Effector memory CD4-positive, alpha-beta T cell (primary cell): ENCODE results near the gene RNF121.
A peak's percentile ranks its signal among the peaks of the same experiment; 100 is the strongest.
"Not testable (repeated sequence)": the region's sequence is repeated elsewhere in the genome, so short reads cannot be mapped to it uniquely, and the experiment has no call there.

Experiments
- DNase-seq, 3 donors: peaks; one replicate each; pipeline ENCODE4 v3.0.0-alpha.2; 2020
- H3K27ac ChIP-seq: 2 replicates; pipeline ENCODE4 v1.7.0; 2013; ENCODE audit warnings: mild to moderate bottlenecking, low read length, moderate library complexity; ENCODE audit not compliant: insufficient read depth, poor library complexity, severe bottlenecking
- H3K27me3 ChIP-seq: replicated peaks from 2 replicates; pipeline ENCODE4 v1.7.0; 2013; ENCODE audit warnings: mild to moderate bottlenecking, low read length; ENCODE audit not compliant: insufficient read depth, control insufficient read depth, poor library complexity, severe bottlenecking
- H3K36me3 ChIP-seq: 2 replicates; pipeline ENCODE4 v1.7.0; 2013; ENCODE audit warnings: mild to moderate bottlenecking, low read length, moderate library complexity; ENCODE audit not compliant: control insufficient read depth, insufficient read depth
- H3K4me1 ChIP-seq: 2 replicates; pipeline ENCODE4 v1.7.0; 2013; ENCODE audit warnings: low read length, mild to moderate bottlenecking; ENCODE audit not compliant: control insufficient read depth, insufficient read depth, poor library complexity, severe bottlenecking
- H3K4me3 ChIP-seq: 2 replicates; pipeline ENCODE4 v1.7.0; 2013; ENCODE audit warnings: low read length, low read depth, mild to moderate bottlenecking; ENCODE audit not compliant: insufficient read depth, poor library complexity, severe bottlenecking
- H3K9me3 ChIP-seq: 2 replicates; pipeline ENCODE4 v1.7.0; 2013; ENCODE audit warnings: mild to moderate bottlenecking, low read length, moderate library complexity; ENCODE audit not compliant: control insufficient read depth
- total RNA-seq, 3 donors: gene quantifications; one replicate each; lab custom pipeline; 2026; lab: John Stamatoyannopoulos, UW

Gene RNF121
- total RNA-seq = 9.7 to 12.8 (median 11.2) reads per million in 3 donors

GRCh38 chr11:71928737-71929443, at the start of gene RNF121:
Gene RNF121 (plus strand): TSS chr11:71929046. CDS start chr11:71929062, 16 bp downstream.
- Histone ChIP-seq H3K27me3 (no peaks in the 10 kb centered on the region), H3K36me3 (no peaks in the 10 kb centered on the region), H3K4me3 (peak within 1 kb of the TSS; percentile 97), H3K9me3 (no peaks in the 10 kb centered on the region), H3K4me1 (peaks cover 10% of the 10 kb centered on the region), H3K27ac (peak within 1 kb of the TSS; percentile 83)
- DNase-seq = peak; percentile 89 to 96 (median 95)

- H3K27ac ChIP-seq, H3K9me3 ChIP-seq, H3K4me3 ChIP-seq, DNase-seq, H3K36me3 ChIP-seq, H3K4me1 ChIP-seq, H3K27me3 ChIP-seq: not testable (repeated sequence)
Observed at GRCh38 chr11:71885806-71886205, 43.0 kb upstream of the RNF121 start.

GRCh38 chr11:71888335-71889010, 40.4 kb upstream of the RNF121 start:
- H3K27ac ChIP-seq, H3K4me3 ChIP-seq, H3K36me3 ChIP-seq, H3K4me1 ChIP-seq, DNase-seq, H3K27me3 ChIP-seq, H3K9me3 ChIP-seq: not testable (repeated sequence)

GRCh38 chr11:71889181-71889872, 39.5 kb upstream of the RNF121 start:
- not testable (repeated sequence) for H3K4me3 ChIP-seq, H3K27me3 ChIP-seq, H3K27ac ChIP-seq, H3K36me3 ChIP-seq, H3K4me1 ChIP-seq, H3K9me3 ChIP-seq, DNase-seq

GRCh38 chr11:71895961-71896360, 32.9 kb upstream of the RNF121 start:
- no peaks in the 10 kb centered on the region for H3K27me3 ChIP-seq
- H3K4me1 ChIP-seq = no peaks in the 10 kb centered on the region
- no peak overlapping the region for H3K4me3 ChIP-seq
- no peaks in the 10 kb centered on the region for H3K9me3 ChIP-seq
- DNase-seq = no peak
- H3K27ac ChIP-seq = no peak overlapping the region
- no peaks in the 10 kb centered on the region for H3K36me3 ChIP-seq

GRCh38 chr11:71901137-71901536, 27.7 kb upstream of the RNF121 start:
- H3K27me3 ChIP-seq, DNase-seq, H3K36me3 ChIP-seq, H3K9me3 ChIP-seq, H3K27ac ChIP-seq, H3K4me3 ChIP-seq, H3K4me1 ChIP-seq: not testable (repeated sequence)

GRCh38 chr11:71908218-71908617, 20.6 kb upstream of the RNF121 start:
- H3K27ac ChIP-seq = no peak overlapping the region
- no peaks in the 10 kb centered on the region for H3K9me3 ChIP-seq
- no peak for DNase-seq
- peaks cover 9% of the 10 kb centered on the region for H3K36me3 ChIP-seq
- no peak overlapping the region for H3K4me3 ChIP-seq
- H3K4me1 ChIP-seq = no peaks in the 10 kb centered on the region
- no peaks in the 10 kb centered on the region for H3K27me3 ChIP-seq

- peaks cover 23% of the 10 kb centered on the region for H3K36me3 ChIP-seq
- H3K4me3 ChIP-seq, H3K27me3 ChIP-seq, H3K9me3 ChIP-seq, H3K27ac ChIP-seq, H3K4me1 ChIP-seq, DNase-seq: not testable (repeated sequence)
Observed at GRCh38 chr11:71910775-71911174, 18.1 kb upstream of the RNF121 start.

GRCh38 chr11:71911321-71911985, 17.4 kb upstream of the RNF121 start:
- H3K27me3 ChIP-seq, H3K4me1 ChIP-seq, H3K27ac ChIP-seq, H3K4me3 ChIP-seq, H3K9me3 ChIP-seq, DNase-seq: not testable (repeated sequence)
- peaks cover 29% of the 10 kb centered on the region for H3K36me3 ChIP-seq
